ENCODE data around the gene RYR1. TPM values are rescaled to one million over a fixed set of nuclear protein-coding genes. Genes with fewer than 3 reads are reported as not detected.
"Not testable (repeated sequence)": the region's sequence is repeated elsewhere in the genome, so short reads cannot be mapped to it uniquely, and the experiment has no call there.

The RYR1 gene
- total RNA-seq, 1 donor from 2014 or later = 0.12 TPM

- DNase-seq (ENCODE audit: low read depth) = no peak
Observed at GRCh38 chr19:38490861-38491260, 57.4 kb downstream of the RYR1 start.

GRCh38 chr19:38492181-38492813, 58.8 kb downstream of the RYR1 start:
- no peak overlapping the region for H3K4me3 ChIP-seq (ENCODE audit: low read depth, low read length)
- TF ChIP-seq CTCF (conservative IDR thresholded peaks at IDR 0.05; ENCODE audit: low read depth, low read length) = no peak
- DNase-seq (ENCODE audit: low read depth) = no peak

More at GRCh38 chr19:38490861-38491260, 57.4 kb downstream of the RYR1 start:
- H3K4me3 ChIP-seq (ENCODE audit: low read depth, low read length) = no peak overlapping the region
- TF ChIP-seq CTCF (conservative IDR thresholded peaks at IDR 0.05; ENCODE audit: low read depth, low read length) = no peak

GRCh38 chr19:38494379-38494778, 60.9 kb downstream of the RYR1 start:
- H3K4me3 ChIP-seq (ENCODE audit: low read depth, low read length) = no peak overlapping the region
- no peak for DNase-seq (ENCODE audit: low read depth)
- no peak for TF ChIP-seq CTCF (conservative IDR thresholded peaks at IDR 0.05; ENCODE audit: low read depth, low read length)

GRCh38 chr19:38495375-38495774, 61.9 kb downstream of the RYR1 start:
- H3K4me3 ChIP-seq (ENCODE audit: low read depth, low read length); DNase-seq (ENCODE audit: low read depth): not testable (repeated sequence)

- DNase-seq (ENCODE audit: low read depth) = no peak
- no peak for TF ChIP-seq CTCF (conservative IDR thresholded peaks at IDR 0.05; ENCODE audit: low read depth, low read length)
- no peak overlapping the region for H3K4me3 ChIP-seq (ENCODE audit: low read depth, low read length)
Observed at GRCh38 chr19:38496116-38496515, 62.6 kb downstream of the RYR1 start.

GRCh38 chr19:38496603-38497487, 63.4 kb downstream of the RYR1 start:
- H3K4me3 ChIP-seq (ENCODE audit: low read depth, low read length) = no peak overlapping the region
- DNase-seq (ENCODE audit: low read depth) = no peak
- TF ChIP-seq CTCF (conservative IDR thresholded peaks at IDR 0.05; ENCODE audit: low read depth, low read length) = no peak

GRCh38 chr19:38497907-38498306, 64.4 kb downstream of the RYR1 start:
- TF ChIP-seq CTCF (conservative IDR thresholded peaks at IDR 0.05; ENCODE audit: low read depth, low read length) = no peak
- no peak for DNase-seq (ENCODE audit: low read depth)
- no peak overlapping the region for H3K4me3 ChIP-seq (ENCODE audit: low read depth, low read length)

Data from epithelial cell of proximal tubule (primary cell).